Activated CD8-positive, alpha-beta memory T cell treated with anti-CD3 and anti-CD28 coated beads, Interleukin-2, amount 50 U/mL, for 48 hours (primary cell): ENCODE measurements around the gene CAMKMT.
"Not testable (repeated sequence)": the region's sequence is repeated elsewhere in the genome, so short reads cannot be mapped to it uniquely, and the experiment has no call there.

ENCODE experiments used
- DNase-seq: peaks from one replicate; pipeline ENCODE4 v3.0.0-alpha.2; 2020

Gene CAMKMT

GRCh38 chr2:44559108-44559507 is 197.4 kb downstream of the CAMKMT start:
- no peak for DNase-seq

- DNase-seq, result no peak
These were observed 198.6 kb downstream of the CAMKMT start for GRCh38 chr2:44560352-44560751.

GRCh38 chr2:44560941-44561340 is 199.2 kb downstream of the CAMKMT start:
- DNase-seq, result no peak

- no peak for DNase-seq
These were observed 201.0 kb downstream of the CAMKMT start for GRCh38 chr2:44562737-44563136.

- DNase-seq, result no peak
These were observed 203.0 kb downstream of the CAMKMT start for GRCh38 chr2:44564752-44565151.

- DNase-seq, result no peak
These were observed 204.3 kb downstream of the CAMKMT start for GRCh38 chr2:44566059-44566458.

- no peak for DNase-seq
These were observed 207.7 kb downstream of the CAMKMT start for GRCh38 chr2:44569491-44569890.

- no peak for DNase-seq
These were observed 208.5 kb downstream of the CAMKMT start for GRCh38 chr2:44570271-44570670.

GRCh38 chr2:44570777-44571176 is 209.0 kb downstream of the CAMKMT start:
- no peak for DNase-seq

- no peak for DNase-seq
These were observed 210.6 kb downstream of the CAMKMT start for GRCh38 chr2:44572196-44572900.

- no peak for DNase-seq
These were observed 212.2 kb downstream of the CAMKMT start for GRCh38 chr2:44573996-44574395.

GRCh38 chr2:44578471-44579093 is 216.8 kb downstream of the CAMKMT start:
- DNase-seq, result no peak

GRCh38 chr2:44579115-44579836 is 217.5 kb downstream of the CAMKMT start:
- no peak for DNase-seq

- DNase-seq, result no peak
These were observed 218.1 kb downstream of the CAMKMT start for GRCh38 chr2:44579837-44580230.

GRCh38 chr2:44580875-44581515 is 219.2 kb downstream of the CAMKMT start:
- no peak for DNase-seq

GRCh38 chr2:44582363-44583008 is 220.7 kb downstream of the CAMKMT start:
- no peak for DNase-seq

GRCh38 chr2:44595615-44596014 is 233.9 kb downstream of the CAMKMT start:
- DNase-seq, result not testable (repeated sequence)

- DNase-seq, result no peak
These were observed 235.0 kb downstream of the CAMKMT start for GRCh38 chr2:44596537-44597320.

GRCh38 chr2:44598330-44599119 is 236.8 kb downstream of the CAMKMT start:
- DNase-seq, result no peak

GRCh38 chr2:44599130-44599529 is 237.4 kb downstream of the CAMKMT start:
- DNase-seq, result no peak

- DNase-seq, result no peak
These were observed 240.7 kb downstream of the CAMKMT start for GRCh38 chr2:44602446-44602845.
